GM23338 (cell line): ENCODE results near the gene NPHS1. TPM values are rescaled to one million over a fixed set of nuclear protein-coding genes. Genes with fewer than 3 reads are reported as not detected.

Source experiments
- ATAC-seq: fragments of 200-7000 bp; cut with Tn5 transposase; 3 replicates; pipeline ENCODE4 v1.9.1; 2020
- DNase-seq: peaks from one replicate; pipeline ENCODE4 v3.0.0-alpha.2; 2015; ENCODE audit warnings: low spot score
- H2AFZ ChIP-seq: fragments of 200-600 bp; sonication (generic); 2 replicates; pipeline ENCODE4 v1.8.0; 2016; ENCODE audit warnings: antibody characterized with exemption, mild to moderate bottlenecking, moderate library complexity
- H3F3A ChIP-seq: fragments of 200-600 bp; sonication (generic); replicated peaks from 2 replicates; pipeline ENCODE4 v1.8.0; 2017; ENCODE audit warnings: antibody characterized with exemption, mixed run types, low read depth
- H3K27ac ChIP-seq: fragments of 200-600 bp; sonication (generic); 2 replicates; pipeline ENCODE4 v1.6.1; 2016; ENCODE audit warnings: low read depth
- H3K27me3 ChIP-seq: fragments of 200-600 bp; sonication (generic); 2 replicates; pipeline ENCODE4 v1.8.0; 2016; ENCODE audit warnings: mild to moderate bottlenecking, mixed run types, moderate library complexity; ENCODE audit not compliant: insufficient read depth
- H3K36me3 ChIP-seq: fragments of 200-600 bp; sonication (generic); 2 replicates; pipeline ENCODE4 v1.8.0; 2016; ENCODE audit warnings: mild to moderate bottlenecking; ENCODE audit not compliant: insufficient read depth
- H3K4me1 ChIP-seq: fragments of 200-600 bp; sonication (generic); 2 replicates; pipeline ENCODE4 v1.8.0; 2016; ENCODE audit warnings: mild to moderate bottlenecking, moderate library complexity; ENCODE audit not compliant: insufficient read depth
- H3K4me2 ChIP-seq: fragments of 200-600 bp; sonication (generic); 2 replicates; pipeline ENCODE4 v1.7.1; 2017; ENCODE audit warnings: mixed run types
- H3K4me3 ChIP-seq: fragments of 200-600 bp; sonication (generic); 2 replicates; pipeline ENCODE4 v1.6.1; 2016; ENCODE audit warnings: mixed run types
- H3K79me2 ChIP-seq: fragments of 200-600 bp; sonication (generic); replicated peaks from 2 replicates; pipeline ENCODE4 v1.8.0; 2017; ENCODE audit warnings: mild to moderate bottlenecking; ENCODE audit not compliant: insufficient read depth
- H3K9me2 ChIP-seq: fragments of 200-600 bp; sonication (generic); 2 replicates; pipeline ENCODE4 v1.8.0; 2017; ENCODE audit not compliant: insufficient read depth
- H4K20me1 ChIP-seq: fragments of 200-600 bp; sonication (generic); replicated peaks from 2 replicates; pipeline ENCODE4 v1.8.0; 2017; ENCODE audit warnings: mild to moderate bottlenecking; ENCODE audit not compliant: insufficient read depth
- H3K27ac Mint-ChIP-seq: 2 replicates; pipeline ENCODE4 v1.8.0; 2020; ENCODE audit warnings: inconsistent platforms, mild to moderate bottlenecking, moderate library complexity, mixed read lengths
- H3K27me3 Mint-ChIP-seq: 3 replicates; pipeline ENCODE4 v1.8.0; 2022; ENCODE audit warnings: low read depth, mild to moderate bottlenecking, moderate library complexity, mixed read lengths, inconsistent platforms; ENCODE audit not compliant: insufficient read depth, poor library complexity
- H3K36me3 Mint-ChIP-seq: 3 replicates; pipeline ENCODE4 v1.8.0; 2021; ENCODE audit warnings: low read depth, mild to moderate bottlenecking, inconsistent platforms, moderate library complexity, mixed read lengths
- H3K4me1 Mint-ChIP-seq: 3 replicates; pipeline ENCODE4 v1.8.0; 2020; ENCODE audit warnings: mild to moderate bottlenecking, inconsistent platforms, mixed read lengths
- H3K4me3 Mint-ChIP-seq: 3 replicates; pipeline ENCODE4 v1.8.0; 2021; ENCODE audit warnings: moderate library complexity, mild to moderate bottlenecking, inconsistent platforms, mixed read lengths
- H3K9me3 Mint-ChIP-seq: 3 replicates; pipeline ENCODE4 v1.8.0; 2020; ENCODE audit warnings: moderate library complexity, mild to moderate bottlenecking, inconsistent platforms, mixed read lengths
- EZH2 ChIP-seq: fragments of 200-600 bp; sonication (generic); IDR thresholded peaks from one replicate; pipeline ENCODE4 v1.8.0; 2017; ENCODE audit warnings: antibody characterized with exemption, mild to moderate bottlenecking, low read depth; ENCODE audit not compliant: unreplicated experiment
- NANOG ChIP-seq: IDR thresholded peaks from 2 replicates; pipeline ENCODE4 v1.6.1; 2016; ENCODE audit warnings: antibody characterized with exemption, borderline replicate concordance
- STAT1 ChIP-seq: IDR thresholded peaks from one replicate; pipeline ENCODE4 v1.6.1; 2016; ENCODE audit warnings: antibody characterized with exemption; ENCODE audit not compliant: unreplicated experiment
- polyA plus RNA-seq: library from polyadenylated mRNA; unstranded; fragments of >200 nt; fragmentation: Nextera tagmentation; extraction: Ambion mirVana; gene quantifications from 2 replicates; pipeline ENCODE4 v1.2.1, GENCODE V29; 2016
- total RNA-seq: library from RNA; depleted of rRNA; stranded (reverse); fragments of >200 nt; shearing (Covaris generic); gene quantifications from 2 replicates; pipeline ENCODE4 v1.2.3, GENCODE V29; 2014
- TF ChIP-seq, protein P1 (sequence below): fragments of 250-450 bp; sonication (Bioruptor Pico); IDR thresholded peaks from 2 replicates; pipeline ENCODE4 v1.5.0; 2020; ENCODE audit warnings: mild to moderate bottlenecking, moderate library complexity
- TF ChIP-seq, protein P2 (sequence below), 2 experiments: fragments of 200-600 bp in 1 of 2; sonication (generic) in 1 of 2; conservative IDR thresholded peaks; 2 replicates each; pipeline versions ENCODE4 v1.5.1 to v1.6.1; 2016 to 2017; ENCODE audit warnings: antibody characterized with exemption in 2 of 2, low read depth in 2 of 2, mild to moderate bottlenecking in 2 of 2, moderate library complexity in 1 of 2

Gene NPHS1
- total and polyA plus RNA-seq, 2 experiments from 2014 or later: 1.0 to 1.3 TPM

DNA sequence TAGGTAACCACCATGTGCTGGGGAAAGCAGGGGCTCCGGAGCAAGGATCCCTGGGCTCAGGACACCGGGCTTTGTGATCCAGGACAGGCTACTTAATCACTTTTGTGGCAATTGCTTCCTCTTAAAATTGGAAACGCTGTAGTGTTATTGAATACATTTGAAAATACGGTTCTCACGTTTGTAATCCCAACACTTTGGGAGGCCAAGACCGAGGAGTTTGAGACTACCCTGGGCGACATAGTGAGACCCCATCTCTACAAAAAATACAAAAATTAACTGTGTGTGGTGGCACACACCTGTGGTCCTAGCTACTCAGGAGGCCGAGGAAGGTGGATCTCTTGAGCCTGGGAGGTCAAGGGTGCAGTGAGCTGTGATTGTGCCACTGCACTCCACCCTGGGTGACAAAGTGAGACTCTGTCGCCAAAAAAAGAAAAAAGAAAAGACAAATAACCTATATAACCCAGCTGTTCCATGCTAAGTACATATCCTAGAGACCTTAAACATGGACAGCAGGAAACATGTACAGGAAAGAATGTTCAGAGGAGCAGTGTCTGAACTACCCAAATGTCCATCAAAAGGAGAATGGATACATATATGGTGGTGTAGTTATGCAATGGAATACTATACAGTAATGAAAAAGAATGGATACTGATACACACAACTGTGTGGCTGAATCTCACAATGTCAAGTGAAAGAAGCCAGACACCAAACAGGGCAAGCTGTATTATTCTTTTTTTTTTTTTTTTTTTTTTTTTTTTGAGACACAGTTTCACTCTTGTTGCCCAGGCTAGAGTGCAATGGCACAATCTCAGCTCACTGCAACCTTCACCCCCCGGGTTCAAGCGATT lies 39.0 kb downstream of the NPHS1 start (continued):
- TF ChIP-seq, protein P1, sequence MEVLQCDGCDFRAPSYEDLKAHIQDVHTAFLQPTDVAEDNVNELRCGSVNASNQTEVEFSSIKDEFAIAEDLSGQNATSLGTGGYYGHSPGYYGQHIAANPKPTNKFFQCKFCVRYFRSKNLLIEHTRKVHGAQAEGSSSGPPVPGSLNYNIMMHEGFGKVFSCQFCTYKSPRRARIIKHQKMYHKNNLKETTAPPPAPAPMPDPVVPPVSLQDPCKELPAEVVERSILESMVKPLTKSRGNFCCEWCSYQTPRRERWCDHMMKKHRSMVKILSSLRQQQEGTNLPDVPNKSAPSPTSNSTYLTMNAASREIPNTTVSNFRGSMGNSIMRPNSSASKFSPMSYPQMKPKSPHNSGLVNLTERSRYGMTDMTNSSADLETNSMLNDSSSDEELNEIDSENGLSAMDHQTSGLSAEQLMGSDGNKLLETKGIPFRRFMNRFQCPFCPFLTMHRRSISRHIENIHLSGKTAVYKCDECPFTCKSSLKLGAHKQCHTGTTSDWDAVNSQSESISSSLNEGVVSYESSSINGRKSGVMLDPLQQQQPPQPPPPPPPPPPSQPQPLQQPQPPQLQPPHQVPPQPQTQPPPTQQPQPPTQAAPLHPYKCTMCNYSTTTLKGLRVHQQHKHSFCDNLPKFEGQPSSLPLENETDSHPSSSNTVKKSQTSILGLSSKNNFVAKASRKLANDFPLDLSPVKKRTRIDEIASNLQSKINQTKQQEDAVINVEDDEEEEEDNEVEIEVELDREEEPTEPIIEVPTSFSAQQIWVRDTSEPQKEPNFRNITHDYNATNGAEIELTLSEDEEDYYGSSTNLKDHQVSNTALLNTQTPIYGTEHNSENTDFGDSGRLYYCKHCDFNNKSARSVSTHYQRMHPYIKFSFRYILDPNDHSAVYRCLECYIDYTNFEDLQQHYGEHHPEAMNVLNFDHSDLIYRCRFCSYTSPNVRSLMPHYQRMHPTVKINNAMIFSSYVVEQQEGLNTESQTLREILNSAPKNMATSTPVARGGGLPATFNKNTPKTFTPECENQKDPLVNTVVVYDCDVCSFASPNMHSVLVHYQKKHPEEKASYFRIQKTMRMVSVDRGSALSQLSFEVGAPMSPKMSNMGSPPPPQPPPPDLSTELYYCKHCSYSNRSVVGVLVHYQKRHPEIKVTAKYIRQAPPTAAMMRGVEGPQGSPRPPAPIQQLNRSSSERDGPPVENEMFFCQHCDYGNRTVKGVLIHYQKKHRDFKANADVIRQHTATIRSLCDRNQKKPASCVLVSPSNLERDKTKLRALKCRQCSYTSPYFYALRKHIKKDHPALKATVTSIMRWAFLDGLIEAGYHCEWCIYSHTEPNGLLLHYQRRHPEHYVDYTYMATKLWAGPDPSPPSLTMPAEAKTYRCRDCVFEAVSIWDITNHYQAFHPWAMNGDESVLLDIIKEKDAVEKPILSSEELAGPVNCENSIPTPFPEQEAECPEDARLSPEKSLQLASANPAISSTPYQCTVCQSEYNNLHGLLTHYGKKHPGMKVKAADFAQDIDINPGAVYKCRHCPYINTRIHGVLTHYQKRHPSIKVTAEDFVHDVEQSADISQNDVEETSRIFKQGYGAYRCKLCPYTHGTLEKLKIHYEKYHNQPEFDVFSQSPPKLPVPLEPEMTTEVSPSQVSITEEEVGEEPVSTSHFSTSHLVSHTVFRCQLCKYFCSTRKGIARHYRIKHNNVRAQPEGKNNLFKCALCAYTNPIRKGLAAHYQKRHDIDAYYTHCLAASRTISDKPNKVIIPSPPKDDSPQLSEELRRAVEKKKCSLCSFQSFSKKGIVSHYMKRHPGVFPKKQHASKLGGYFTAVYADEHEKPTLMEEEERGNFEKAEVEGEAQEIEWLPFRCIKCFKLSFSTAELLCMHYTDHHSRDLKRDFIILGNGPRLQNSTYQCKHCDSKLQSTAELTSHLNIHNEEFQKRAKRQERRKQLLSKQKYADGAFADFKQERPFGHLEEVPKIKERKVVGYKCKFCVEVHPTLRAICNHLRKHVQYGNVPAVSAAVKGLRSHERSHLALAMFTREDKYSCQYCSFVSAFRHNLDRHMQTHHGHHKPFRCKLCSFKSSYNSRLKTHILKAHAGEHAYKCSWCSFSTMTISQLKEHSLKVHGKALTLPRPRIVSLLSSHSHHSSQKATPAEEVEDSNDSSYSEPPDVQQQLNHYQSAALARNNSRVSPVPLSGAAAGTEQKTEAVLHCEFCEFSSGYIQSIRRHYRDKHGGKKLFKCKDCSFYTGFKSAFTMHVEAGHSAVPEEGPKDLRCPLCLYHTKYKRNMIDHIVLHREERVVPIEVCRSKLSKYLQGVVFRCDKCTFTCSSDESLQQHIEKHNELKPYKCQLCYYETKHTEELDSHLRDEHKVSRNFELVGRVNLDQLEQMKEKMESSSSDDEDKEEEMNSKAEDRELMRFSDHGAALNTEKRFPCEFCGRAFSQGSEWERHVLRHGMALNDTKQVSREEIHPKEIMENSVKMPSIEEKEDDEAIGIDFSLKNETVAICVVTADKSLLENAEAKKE (CRISPR knock-in tag): no peak
- TF ChIP-seq NANOG: no peak
- TF ChIP-seq STAT1: no peak

DNA sequence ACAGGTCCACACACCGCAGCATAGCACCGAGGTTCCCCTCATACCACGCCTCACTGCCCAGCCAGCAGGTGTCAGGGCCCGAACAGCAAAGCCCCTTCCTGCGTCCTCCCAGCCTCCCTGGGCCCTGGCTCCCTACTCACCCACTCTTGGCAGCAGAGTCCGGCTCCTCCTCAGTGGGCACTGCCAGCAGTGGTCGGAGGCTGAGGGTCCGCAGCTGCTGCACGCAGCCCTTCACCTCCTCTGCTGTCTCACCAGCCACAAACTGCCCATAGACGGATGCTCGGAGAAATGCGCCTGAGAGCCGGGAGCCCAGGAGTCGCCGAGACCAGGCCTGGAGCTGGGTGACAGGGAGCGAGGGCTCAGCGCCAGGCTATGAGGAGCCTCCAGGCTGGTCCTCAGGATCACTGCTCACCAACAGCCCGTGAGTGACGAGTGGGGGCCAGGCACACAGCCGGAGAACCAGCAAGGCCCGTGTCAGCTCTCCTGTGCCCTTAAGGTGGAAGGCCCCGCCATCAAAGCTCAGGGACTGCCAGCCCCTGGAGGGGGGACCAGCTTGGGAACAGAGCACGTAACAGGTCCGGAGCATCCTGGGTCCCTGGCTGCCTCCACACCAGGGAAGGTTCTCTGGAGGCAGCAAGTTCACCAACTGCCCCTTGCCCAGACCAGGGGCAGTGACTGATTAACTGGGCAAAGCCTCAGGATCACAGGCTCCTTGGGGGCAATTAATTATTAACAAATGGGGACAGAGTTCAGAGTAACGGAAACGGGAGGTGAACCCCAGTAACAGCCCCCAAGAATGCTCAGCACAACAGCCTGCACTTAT lies 39.9 kb downstream of the NPHS1 start, which contains the start of gene PRODH2:
TSS of gene PRODH2 (minus strand) at position 626 of the 823 bp plus-strand sequence. CDS start at position 586, 40 bp downstream.
- H3K4me1 ChIP-seq: 0 out of 2 replicates have a peak, but pooled peaks cover 4% of the 10 kb centered on the region
- no peaks in the 10 kb centered on the region for H3K36me3 ChIP-seq
- H3K27ac Mint-ChIP-seq: no peak within 1 kb of the TSS
- peak within 1 kb of the TSS; percentile 76 for H2AFZ ChIP-seq
- peaks cover 8% of the 10 kb centered on the region for H3K4me1 Mint-ChIP-seq
- no peaks in the 10 kb centered on the region for H4K20me1 ChIP-seq
- DNase-seq (no peak), ATAC-seq (peak; percentile 53)
- peaks cover 4% of the 10 kb centered on the region; the same call in 1 of the 2 replicates for H3F3A ChIP-seq
- H3K4me3 ChIP-seq: no peak within 1 kb of the TSS
- H3K27me3 ChIP-seq: no peaks in the 10 kb centered on the region
- H3K4me3 Mint-ChIP-seq: no peak within 1 kb of the TSS
- no peak within 1 kb of the TSS for H3K27ac ChIP-seq
- no peak within 1 kb of the TSS for H3K4me2 ChIP-seq
- H3K79me2 ChIP-seq: no peaks in the 10 kb centered on the region
- H3K27me3 Mint-ChIP-seq: peaks cover 10% of the 10 kb centered on the region
- TF ChIP-seq, protein P2, sequence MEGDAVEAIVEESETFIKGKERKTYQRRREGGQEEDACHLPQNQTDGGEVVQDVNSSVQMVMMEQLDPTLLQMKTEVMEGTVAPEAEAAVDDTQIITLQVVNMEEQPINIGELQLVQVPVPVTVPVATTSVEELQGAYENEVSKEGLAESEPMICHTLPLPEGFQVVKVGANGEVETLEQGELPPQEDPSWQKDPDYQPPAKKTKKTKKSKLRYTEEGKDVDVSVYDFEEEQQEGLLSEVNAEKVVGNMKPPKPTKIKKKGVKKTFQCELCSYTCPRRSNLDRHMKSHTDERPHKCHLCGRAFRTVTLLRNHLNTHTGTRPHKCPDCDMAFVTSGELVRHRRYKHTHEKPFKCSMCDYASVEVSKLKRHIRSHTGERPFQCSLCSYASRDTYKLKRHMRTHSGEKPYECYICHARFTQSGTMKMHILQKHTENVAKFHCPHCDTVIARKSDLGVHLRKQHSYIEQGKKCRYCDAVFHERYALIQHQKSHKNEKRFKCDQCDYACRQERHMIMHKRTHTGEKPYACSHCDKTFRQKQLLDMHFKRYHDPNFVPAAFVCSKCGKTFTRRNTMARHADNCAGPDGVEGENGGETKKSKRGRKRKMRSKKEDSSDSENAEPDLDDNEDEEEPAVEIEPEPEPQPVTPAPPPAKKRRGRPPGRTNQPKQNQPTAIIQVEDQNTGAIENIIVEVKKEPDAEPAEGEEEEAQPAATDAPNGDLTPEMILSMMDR (conservative IDR thresholded peaks at IDR 0.05; ENCODE audit: low read depth in 2 of 2): peak in 1 of 2 experiments; percentile 48; a peak in 2 of 4 replicates
- no peak for TF ChIP-seq EZH2
- H3K36me3 Mint-ChIP-seq: no peaks in the 10 kb centered on the region
- H3K9me2 ChIP-seq: no peaks in the 10 kb centered on the region
- no peaks in the 10 kb centered on the region; the same call in 2 of the 3 replicates for H3K9me3 Mint-ChIP-seq
